Measurements from ENCODE around the gene CEP95.
"Not testable (repeated sequence)": the region's sequence is repeated elsewhere in the genome, so short reads cannot be mapped to it uniquely, and the experiment has no call there.

The CEP95 gene

DNA sequence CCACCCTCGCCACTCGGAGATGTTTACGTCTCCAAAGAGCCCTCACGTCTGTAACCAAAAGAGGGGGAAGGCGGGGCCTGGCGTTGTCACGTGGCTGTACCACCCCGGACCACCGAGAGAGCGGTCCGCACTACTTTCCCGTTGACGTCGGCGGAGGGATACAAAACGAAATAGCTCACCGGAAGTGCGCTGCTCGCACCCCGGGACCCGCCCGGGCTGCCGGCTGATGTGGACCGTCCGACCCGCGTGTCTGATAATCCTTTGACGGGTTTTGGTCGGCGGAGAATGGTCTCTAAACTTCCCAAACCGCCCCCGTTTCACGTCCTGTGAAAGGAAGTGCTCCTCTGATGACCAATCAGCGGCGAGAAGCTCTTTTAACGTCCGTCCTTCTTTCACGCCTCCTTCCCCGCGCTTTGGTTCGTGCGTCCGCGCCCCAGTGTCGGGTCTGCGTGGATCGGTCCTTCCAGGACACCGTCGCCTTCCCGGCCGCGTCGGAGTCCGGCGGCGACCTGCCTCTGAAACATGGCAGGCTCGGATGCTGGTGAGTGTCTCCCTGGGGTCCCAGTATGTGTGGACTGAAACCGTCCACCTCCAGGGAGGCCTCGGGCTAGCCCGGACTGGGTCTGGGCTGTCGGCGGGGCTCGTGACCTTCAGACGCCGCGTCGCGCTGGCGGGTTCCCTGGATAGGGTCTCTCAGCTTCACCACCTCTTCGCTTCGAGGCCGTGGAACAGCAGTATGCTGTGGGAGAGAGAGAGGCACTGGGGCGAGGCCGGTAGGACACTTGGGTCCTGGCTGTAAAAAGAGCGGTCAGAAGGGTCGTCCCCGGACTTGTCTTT is at the start of gene CEP95:
Gene CEP95, plus strand, starts transcription at position 402 of the 837 bp plus-strand sequence. Its CDS starts 121 bp downstream, at position 523.
- peak; percentile 93 for DNase-seq (ENCODE audit: low spot score)

DNA sequence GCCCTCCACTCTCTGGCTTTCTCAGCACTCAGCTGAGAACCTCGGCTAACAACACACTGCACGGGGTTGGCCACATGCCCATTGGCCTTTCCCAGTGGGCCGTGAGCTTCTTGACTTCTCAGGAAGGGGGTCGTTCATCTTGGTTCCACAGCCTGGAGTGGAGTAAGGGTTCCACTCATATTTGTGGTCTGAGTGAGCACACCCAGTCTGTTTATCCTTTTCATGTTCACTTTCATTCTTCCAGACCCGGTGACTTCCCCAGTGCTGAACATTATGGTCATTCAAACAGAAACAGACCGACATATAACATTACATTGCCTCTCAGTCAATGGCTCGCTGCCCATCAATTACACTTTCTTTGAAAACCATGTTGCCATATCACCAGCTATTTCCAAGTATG is 49.6 kb upstream of the CEP95 start:
- no peak for DNase-seq (ENCODE audit: low spot score)

DNA sequence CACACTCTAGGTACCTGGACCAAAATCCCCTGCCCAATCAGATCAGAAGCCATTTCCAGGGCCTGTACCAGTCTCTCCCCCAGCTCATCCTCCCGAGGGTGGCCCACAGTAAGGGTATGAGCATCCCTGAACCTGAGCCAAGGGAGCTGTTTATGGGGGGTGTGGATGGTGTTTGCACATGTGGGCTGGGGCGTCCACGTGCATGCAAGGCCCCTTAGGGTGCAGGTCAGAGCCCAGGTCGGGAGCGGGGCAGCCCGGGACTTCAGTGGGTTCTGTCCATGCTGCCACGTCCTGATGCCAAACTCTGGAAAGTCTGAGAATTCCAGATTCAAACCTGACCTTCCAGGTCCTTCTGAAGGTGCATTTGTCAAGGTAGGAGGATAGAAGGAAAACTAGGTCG is 48.0 kb upstream of the CEP95 start:
- no peak for DNase-seq (ENCODE audit: low spot score)

GRCh38 chr17:64459284-64459747 is 47.5 kb upstream of the CEP95 start:
- no peak for DNase-seq (ENCODE audit: low spot score)

- DNase-seq (ENCODE audit: low spot score), result not testable (repeated sequence)
Measured at GRCh38 chr17:64459818-64460217, 47.0 kb upstream of the CEP95 start.

DNA sequence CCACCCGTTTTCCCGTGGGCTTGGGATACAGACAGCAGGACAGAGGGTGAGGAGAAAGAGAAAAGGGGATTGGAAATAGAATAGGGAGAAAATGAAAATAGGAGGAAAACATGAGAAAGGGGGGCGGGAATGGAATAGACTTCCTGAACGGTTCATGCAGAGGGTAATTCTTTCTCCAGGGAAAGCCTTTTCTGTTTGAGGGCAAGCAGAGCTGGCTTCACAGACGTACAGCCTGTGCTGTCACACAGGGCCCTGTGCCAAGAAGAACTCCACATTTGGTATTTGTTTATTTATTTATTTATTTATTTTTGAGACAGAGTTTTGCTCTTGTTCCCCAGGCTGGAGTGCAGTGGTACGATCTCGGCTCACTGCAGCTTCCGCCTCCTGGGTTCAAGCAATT is 45.8 kb upstream of the CEP95 start:
- no peak for DNase-seq (ENCODE audit: low spot score)

DNA sequence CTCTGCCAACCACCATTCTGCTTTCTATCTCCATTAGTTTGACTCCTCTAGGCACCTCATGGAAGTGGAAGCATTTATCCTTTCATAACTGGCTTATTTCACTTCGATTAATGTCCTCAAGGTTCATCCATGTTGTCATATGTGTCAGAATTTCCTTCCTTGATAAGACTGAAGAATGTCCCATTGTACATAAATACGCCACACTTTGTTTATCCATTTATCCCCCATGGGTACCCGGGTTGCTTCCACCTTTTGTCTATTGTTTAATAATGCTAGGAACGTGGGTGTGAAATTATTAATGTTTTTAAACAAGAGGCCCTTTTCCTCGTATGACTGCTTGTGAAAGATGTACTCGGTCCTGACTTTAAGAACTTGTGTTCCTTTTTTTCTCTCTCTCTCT is 45.0 kb upstream of the CEP95 start:
- DNase-seq (ENCODE audit: low spot score), result no peak

GRCh38 chr17:64466019-64466735 is 40.6 kb upstream of the CEP95 start:
- DNase-seq (ENCODE audit: low spot score), result no peak

DNA sequence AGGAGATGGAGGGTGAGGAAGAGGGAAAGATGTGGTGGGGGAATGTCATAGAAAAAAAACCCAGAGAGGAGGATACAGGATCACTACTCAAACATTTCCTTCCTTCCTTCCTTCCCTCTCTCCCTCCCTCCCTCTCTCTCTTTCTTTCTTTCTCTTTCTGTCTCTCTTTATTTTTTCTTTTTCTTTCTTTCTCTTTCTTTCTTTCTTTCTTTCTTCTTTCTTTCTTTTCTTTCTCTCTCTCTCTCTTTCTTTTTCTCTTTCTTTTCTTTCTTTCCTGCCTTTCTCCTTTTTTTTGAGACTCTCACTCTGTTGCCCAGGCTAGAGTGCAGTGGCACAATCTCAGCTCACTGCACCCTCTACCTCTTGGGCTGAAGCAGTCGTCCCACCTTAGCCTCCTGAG is 39.9 kb upstream of the CEP95 start:
- not testable (repeated sequence) for DNase-seq (ENCODE audit: low spot score)

DNA sequence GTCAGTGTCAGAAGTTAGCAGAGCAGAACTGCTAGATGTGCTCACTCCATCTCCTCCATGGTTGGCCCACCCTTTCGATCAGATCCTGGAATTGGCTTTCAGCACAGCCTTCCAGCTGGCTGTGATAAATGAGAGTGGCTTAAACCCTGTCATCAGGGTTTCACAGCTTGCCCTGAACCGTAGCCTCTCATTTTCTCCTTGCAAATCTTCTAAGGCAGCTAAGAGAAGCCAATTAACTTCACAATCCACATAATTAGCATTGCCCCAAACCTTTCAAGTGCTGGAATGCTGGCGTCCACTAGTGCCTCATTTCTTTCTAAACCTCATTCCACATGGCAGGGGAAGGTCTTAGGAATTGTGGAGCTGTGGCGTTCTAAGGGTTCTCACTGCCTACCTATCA is 36.2 kb upstream of the CEP95 start:
- DNase-seq (ENCODE audit: low spot score), result no peak

DNA sequence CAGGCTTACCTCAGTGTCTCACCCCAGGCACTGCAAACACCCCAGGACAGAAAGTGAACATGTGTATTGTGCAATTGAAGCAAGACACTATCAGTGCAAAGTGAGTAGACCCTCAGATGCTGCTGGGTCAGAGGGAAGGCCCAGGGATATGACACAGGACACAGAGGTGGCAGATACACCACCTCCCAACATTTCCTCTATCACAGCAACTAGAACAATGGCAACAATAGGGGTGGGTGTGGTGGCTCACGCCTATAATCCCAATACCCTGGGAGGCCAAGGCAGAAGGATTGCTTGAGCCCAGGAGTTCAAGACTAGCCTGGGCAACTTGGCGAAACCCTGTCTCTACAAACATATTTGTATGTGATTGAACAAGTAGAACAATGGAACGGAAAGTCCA is 35.3 kb upstream of the CEP95 start:
- DNase-seq (ENCODE audit: low spot score), result no peak

DNA sequence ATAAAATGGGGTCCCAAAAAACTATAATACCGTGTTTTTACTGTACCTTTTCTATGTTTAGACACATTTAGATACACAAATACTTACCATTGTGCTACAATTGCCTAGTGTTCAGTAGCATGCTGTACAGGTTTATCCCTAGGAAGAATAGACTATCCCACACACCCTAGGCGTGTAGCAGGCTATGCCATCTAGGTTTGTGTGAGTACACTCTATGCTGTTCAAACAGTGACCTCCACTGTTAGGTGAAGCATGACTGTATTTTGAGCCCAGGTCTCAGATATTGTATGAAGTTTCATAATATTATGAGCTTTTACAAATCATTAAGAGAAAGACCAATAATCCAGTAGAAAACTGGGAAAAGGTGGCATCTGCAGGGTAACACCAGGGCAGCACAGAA is 34.2 kb upstream of the CEP95 start:
- DNase-seq (ENCODE audit: low spot score), result no peak

DNA sequence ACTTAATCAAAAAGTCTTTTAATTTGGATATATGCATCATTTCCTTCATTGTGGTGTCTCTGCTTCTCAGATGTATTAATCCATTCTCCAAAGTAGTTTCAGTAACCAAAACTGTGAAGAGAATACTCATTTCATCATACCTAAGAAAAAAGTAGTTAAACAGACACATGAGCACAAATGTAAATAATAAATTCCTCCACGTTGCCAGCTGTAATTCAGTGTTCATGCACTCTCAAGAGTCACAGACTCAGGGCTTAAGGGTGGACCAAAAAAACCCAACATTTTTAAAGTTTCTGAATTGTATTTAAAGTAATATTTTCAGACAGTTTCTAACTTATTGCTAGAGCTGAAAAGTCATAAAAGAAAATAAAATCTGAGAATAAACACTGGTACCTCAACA is 28.9 kb upstream of the CEP95 start:
- no peak for DNase-seq (ENCODE audit: low spot score)

DNA sequence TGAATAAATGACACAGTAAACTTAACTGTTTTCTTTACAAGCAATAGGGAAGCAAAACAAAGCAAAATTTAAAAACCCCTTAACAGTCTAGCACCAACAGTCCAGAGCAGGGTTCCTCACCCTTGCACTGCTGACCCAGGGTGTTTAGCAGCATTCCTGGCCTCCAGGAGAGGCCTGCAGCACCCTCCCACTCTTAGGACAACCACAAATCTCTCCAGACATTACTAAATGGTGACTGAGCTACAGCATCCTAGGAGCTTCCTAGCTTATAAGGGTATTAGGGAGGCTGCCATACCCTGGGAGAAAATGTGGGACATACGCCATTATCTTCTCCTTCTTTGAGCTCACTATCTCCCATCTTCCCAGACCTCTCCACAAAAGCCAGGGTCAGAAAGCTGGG is 25.8 kb upstream of the CEP95 start:
- DNase-seq (ENCODE audit: low spot score), result no peak

DNA sequence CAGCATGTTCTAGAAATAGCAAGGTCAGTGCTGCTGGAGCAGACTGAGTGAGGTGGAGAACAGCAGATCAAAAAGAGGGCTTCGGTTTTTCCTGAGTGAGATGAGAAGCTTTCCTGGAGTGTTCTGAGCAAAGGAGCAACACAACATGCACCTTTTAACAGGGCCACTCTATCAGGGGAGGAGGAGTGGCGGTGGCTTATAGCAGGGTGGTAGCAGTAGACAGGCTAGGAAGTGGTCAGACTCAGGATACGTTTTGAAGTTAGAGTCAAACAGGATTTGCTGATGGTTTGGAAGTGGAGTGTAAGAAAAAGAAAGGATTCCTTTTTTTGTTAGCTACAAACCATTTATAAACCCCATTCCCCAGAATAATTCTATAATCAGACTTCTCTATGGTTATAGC is 22.4 kb upstream of the CEP95 start:
- no peak for DNase-seq (ENCODE audit: low spot score)

DNA sequence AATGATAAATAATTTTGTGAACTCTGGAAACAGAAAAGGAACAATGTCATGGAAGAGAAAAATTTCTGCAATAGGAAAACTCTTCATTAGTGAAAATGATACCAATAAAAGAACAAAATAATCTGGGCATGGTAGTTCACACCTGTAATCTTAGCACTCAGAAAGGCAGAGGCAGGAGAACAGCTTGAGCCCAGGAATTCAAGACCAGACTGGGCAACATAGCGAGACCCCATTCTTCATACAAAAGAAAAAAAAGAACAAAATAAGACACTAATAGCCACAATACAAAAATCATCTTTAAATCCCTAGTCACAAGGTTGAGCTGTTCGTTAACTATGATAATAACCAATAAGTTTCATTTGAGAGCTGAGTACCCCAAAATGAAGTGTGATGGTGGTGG is 18.5 kb upstream of the CEP95 start:
- DNase-seq (ENCODE audit: low spot score), result no peak

- peak; percentile 51 for DNase-seq (ENCODE audit: low spot score)
Measured at GRCh38 chr17:64491034-64491860, 15.5 kb upstream of the CEP95 start.

DNA sequence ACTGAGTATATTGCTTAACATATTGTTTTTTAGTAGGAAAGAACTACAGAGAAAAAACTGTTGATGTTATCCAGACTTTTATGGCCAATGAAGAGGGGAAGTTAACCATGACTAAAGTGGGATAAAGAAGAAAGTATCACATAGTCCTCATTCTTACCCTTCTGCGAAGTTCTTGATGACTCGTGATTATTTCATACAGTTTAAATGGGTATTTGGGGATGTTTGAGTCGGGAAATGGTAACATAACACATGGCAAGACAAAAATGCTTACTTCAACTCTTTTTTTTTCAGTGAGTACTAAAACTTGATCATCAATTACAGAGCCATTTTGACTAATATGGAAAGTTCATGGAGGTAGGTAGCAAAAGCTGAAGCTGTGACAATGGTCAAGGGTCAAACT is 14.8 kb upstream of the CEP95 start:
- no peak for DNase-seq (ENCODE audit: low spot score)

GRCh38 chr17:64492481-64493109 is 14.2 kb upstream of the CEP95 start:
- peak; percentile 65 for DNase-seq (ENCODE audit: low spot score)

DNA sequence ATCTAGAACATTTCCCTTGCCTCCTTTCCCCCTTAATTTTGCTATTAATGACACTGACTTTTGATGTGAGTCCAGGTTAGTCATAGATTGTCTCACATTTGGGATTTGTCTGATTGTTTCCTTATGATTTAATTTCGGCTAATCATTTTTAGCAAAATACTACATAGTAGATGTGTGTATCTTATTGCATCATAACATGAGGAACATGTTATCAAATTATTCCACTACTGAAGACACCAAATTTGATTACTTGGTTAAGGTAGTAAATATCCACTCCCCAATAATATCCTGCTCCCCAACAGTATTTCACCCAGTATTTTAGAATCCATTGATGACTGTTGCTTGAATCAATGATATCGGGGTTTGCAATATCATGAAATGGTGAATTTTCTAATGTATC is 12.7 kb upstream of the CEP95 start:
- DNase-seq (ENCODE audit: low spot score), result no peak

DNA sequence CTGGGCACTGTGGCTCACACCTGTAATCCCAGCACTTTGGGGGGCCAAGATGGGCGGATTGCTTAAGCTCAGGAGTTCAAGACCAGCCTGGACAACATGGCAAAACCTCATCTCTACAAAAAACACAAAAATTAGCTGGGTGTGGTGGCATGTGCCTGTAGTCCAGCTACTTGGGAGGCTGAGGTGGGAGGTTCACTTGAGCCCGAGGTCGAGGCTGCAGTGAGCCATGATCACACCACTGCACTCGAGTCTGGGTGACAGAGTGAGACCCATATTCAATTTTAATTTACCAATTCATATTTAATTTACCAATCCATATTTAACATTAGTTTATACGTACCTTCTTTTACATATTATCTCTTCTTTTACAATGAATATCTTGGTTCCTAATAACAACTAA is 11.5 kb upstream of the CEP95 start:
- DNase-seq (ENCODE audit: low spot score), result not testable (repeated sequence)

DNA sequence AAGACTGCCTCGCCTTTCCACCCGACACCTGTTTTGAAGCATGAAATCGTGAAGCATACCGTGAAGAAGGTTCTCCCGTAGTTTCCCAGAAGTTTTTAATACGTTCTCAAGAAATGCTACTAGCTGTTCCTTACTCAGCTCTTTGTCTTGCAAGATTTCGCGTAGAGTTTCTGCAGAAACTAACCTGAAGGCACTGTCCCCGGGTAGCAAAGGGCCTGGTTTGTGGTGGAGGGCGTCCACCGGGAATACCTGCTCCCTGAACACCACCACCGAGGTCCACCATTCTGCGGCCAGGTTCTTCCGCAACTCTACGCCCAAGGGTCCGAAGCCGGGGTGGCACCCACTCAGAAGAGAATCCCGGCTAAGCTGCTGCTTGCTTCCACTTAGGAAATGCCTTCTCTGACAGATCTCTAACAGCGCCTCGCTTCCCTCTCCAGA is 10.4 kb upstream of the CEP95 start:
- no peak for DNase-seq (ENCODE audit: low spot score)
